Coronary artery (tissue), 2 donors: ENCODE measurements around the gene GEN1.
A peak's percentile ranks its signal among the peaks of the same experiment; 100 is the strongest.
"Not testable (repeated sequence)": the region's sequence is repeated elsewhere in the genome, so short reads cannot be mapped to it uniquely, and the experiment has no call there.

Experiments
- DNase-seq: peaks from one replicate; pipeline ENCODE4 v3.0.0-alpha.2; 2017; ENCODE audit warnings: low spot score
- H3K27ac ChIP-seq, 2 donors: fragments of 200-600 bp; sonication (generic); one replicate each; pipeline ENCODE4 v1.5.1; 2016 to 2019
- H3K4me3 ChIP-seq: fragments of 200-600 bp; sonication (generic); 2 replicates; pipeline ENCODE4 v1.5.1; 2016; ENCODE audit warnings: mild to moderate bottlenecking, moderate library complexity
- TF ChIP-seq, protein P1 (sequence below): fragments of 200-600 bp; sonication (generic); IDR thresholded peaks from one replicate; pipeline ENCODE4 v1.5.1; 2019; ENCODE audit warnings: antibody characterized with exemption

GEN1 gene

DNA sequence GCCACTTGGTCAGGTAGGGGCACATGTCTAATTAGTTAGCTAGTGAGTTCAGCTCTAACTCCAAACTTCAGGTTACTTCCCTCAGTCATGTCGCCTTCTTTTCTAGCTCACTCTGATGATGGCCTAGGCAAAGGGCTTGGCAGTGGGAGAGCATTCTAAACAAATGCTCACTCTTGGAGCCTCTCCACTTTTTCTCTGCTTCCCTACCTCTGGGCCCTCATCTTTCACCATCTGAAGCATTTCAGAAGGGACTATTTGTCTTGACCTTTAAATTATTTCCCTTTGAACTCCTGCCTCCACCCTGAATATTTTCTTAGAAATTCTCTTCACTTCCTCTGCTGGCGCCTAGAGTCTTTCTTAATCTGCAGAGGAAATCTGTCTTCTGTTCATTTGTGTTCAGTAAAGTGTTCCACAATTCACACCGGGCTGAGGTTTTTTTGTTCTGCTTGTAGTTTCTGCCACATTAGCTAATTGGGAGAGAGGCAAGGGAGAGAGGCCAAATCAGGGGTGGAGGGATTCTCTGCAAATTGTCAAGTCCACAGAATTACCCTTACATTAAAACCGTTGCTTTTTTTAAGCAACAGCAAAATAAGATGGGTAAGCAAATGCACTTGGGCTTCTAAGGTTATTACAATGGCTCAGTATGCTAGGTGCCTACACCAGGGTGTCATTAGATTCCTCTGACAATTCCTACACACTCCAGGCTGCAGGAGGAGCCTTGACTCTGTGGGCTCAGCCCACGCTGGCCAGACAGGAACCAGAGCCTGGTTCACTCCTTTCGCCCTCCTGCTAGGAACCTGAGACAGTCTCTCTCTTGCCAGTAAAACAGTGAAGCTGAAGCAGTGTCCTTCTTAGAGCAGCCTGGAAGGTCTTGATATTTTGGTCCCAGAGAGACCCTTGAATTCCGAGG, 67.9 kb downstream of the GEN1 start:
- TF ChIP-seq, protein P1, sequence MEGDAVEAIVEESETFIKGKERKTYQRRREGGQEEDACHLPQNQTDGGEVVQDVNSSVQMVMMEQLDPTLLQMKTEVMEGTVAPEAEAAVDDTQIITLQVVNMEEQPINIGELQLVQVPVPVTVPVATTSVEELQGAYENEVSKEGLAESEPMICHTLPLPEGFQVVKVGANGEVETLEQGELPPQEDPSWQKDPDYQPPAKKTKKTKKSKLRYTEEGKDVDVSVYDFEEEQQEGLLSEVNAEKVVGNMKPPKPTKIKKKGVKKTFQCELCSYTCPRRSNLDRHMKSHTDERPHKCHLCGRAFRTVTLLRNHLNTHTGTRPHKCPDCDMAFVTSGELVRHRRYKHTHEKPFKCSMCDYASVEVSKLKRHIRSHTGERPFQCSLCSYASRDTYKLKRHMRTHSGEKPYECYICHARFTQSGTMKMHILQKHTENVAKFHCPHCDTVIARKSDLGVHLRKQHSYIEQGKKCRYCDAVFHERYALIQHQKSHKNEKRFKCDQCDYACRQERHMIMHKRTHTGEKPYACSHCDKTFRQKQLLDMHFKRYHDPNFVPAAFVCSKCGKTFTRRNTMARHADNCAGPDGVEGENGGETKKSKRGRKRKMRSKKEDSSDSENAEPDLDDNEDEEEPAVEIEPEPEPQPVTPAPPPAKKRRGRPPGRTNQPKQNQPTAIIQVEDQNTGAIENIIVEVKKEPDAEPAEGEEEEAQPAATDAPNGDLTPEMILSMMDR, result no peak
- H3K4me3 ChIP-seq, result no peak overlapping the region
- DNase-seq, result no peak
- peak overlapping the region; percentile 5 to 21 for H3K27ac ChIP-seq

DNA sequence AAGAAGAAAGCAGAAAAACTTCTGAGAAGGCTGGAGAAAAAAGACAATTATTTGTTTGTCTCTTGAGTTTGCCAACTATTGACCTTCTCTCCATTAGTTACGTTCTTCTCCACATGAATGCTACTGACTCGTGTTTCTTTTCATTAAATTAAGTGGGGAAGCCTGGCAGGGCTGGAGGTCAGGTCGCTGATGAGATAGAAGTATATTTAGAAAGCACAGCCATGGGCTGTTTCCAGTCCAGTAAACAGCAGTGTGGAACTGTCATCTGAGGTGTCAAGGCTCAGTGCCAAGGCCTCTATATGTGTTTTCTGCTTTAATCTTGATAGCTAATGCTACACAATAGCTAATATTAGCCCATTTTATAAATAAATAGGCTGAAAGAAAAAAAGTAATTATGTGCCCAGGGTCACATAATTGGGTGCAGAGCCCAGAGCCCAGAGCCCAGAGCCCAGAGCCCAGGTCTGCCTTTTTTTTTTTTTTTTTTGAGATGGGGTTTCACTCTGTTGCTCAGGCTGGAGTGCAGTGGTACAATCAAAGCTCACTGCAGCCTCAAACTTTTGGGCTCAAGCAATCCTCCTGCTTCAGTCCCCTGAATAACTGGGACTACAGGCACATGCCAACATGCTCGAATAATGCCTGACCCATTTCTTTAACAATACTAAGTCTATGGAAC, 68.6 kb downstream of the GEN1 start:
- no peak for DNase-seq
- TF ChIP-seq, protein P1, result no peak
- H3K27ac ChIP-seq, result peak overlapping the region in 1 of 2 donors; percentile 21
- H3K4me3 ChIP-seq, result no peak overlapping the region

DNA sequence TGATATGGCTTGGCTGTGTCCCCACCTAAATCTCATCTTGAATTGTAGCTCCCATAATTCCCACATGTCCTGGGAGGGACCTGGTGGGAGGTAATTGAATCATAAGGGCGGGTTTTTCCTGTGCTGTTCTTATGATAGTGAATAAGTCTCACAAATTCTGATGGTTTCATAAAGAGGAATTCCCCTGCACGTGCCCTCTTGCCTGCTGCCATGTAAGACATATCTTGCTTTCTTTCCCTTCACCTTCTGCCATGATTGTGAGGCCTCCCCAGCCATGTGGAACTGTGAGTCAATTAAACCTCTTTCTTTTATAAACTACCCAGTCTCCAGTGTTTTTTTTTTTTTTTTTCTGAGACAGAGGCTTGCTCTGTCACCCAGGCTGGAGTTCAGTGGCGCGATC, 69.7 kb downstream of the GEN1 start:
- not testable (repeated sequence) for DNase-seq, H3K4me3 ChIP-seq, H3K27ac ChIP-seq

DNA sequence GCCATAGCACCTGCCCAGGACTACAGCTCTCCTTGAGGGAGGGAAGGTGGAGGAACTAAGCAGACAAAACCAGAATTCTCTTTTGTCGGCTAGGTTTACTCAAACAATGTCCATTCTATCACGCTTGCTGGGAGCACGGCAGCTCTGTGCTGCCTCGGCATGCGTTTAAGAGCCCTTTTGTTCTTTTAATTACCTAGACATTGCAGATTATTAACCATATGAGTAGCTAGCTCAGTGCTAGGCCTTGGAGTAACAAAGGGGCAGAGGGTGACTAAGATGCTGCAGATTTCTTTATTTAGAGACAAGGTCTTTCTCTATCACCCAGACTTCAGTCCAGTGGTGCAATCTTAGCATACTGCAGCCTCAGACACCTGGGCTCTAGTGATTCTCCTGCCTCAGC, 73.4 kb downstream of the GEN1 start:
- TF ChIP-seq, protein P1, result no peak
- no peak overlapping the region for H3K27ac ChIP-seq
- no peak for DNase-seq
- no peak overlapping the region for H3K4me3 ChIP-seq

DNA sequence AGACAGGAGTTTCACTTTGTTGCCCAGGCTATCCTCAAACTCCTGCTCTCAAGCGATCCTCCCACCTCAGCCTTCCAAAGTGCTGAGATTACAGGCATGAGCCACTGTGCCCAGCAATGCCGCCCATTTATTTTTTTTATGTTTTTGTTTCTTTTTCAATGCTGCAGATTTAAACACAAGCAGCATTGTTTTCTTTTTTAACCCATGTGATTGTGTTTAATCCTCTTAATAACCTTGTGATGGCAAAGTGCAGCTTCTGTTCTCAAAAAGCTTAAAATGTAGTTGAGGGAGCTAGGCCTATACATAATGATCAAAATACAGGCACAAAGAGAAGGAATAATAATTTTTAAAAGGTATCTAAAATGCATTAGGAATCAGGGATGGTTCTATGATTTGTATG, 73.8 kb downstream of the GEN1 start:
- TF ChIP-seq, protein P1, result no peak
- DNase-seq, result no peak
- Histone ChIP-seq H3K27ac (no peak overlapping the region), H3K4me3 (no peak overlapping the region)

DNA sequence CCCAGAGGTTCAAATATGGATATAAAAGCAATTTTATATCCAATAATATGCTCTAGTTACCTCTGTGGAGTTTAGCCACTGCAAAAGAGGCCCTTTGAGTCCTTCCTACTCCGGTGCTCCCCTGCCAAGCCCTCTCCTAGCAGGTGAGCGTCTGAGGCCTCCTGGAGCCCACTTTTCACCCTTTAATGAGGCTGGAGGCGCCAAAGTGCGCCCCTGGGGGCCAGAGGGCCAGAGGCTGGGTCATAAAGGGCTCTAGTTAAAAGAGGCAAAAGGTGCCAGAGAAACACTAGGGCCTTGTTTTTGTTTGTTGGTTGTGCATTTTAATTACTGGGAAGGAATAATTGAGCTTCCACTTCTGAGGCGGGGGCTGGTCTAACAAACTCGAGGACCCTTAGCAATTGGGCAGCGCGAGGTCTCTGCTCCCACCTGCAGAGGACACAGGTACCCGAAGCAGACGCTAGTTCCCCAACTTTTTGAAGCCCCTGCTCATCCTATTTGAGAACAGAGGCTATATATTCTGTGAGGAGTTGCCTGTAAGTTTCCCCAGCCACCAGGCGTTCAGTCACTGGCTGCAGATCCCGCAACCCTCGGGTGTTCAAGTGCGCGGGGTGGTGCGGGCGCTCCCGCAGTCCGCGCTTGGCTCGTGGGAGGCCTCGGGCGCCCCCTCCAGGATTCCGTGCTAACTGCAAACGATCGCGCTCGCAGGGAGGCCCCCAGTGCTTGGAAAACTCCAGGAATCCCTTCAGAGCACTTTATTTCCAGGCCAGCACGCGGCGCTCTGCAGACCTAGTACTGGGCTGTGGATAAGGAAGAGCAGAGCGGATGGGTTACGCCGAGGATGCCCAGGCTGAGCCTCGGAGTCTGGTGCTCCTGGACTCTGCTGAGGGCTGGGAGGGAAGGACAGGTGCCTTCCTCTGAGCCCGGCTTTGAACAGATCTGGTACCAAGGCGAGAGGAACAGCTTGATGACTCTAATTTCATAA, 76.4 kb downstream of the GEN1 start:
- DNase-seq, result no peak
- peak overlapping the region; percentile 53 for H3K4me3 ChIP-seq
- H3K27ac ChIP-seq, result no peak overlapping the region
- TF ChIP-seq, protein P1, result peak; percentile 77

DNA sequence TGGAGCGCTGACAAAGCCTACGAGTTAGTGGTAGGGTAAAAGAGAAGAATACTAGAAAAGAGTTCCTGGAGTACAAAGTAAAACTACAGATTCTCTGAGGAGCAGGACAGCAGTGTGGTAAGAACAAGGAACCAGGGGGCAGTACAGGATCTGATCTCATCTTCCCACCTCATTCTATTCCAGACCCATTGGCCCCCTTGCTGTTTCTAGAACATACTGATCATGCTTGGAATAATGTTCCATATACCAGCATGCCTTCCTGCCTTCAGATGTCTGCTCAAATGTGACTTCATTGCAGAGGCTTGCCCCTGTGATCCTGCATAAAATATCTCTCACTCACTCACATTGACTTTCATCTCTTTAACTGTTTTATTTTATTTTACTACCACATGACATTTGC, 81.6 kb downstream of the GEN1 start:
- Histone ChIP-seq H3K27ac (no peak overlapping the region), H3K4me3 (no peak overlapping the region)
- DNase-seq, result no peak
- TF ChIP-seq, protein P1, result no peak
